Spinal cord (tissue), 10 donors: ENCODE data around the gene YIF1A. TPM values are rescaled to one million over a fixed set of nuclear protein-coding genes. Genes with fewer than 3 reads are reported as not detected.
A peak's percentile ranks its signal among the peaks of the same experiment; 100 is the strongest.

Experiments
- DNase-seq, 6 donors: peaks; one replicate each; pipeline versions ENCODE4 v3.0.0 to v3.0.0-alpha.2; 2013 to 2015; ENCODE audit warnings: low spot score in 6 of 6, low read depth in 4 of 6
- H3K27ac ChIP-seq: one replicate; pipeline ENCODE4 v1.5.1; 2013; ENCODE audit warnings: low read depth, low read length, control low read depth
- H3K27me3 ChIP-seq: one replicate; pipeline ENCODE4 v1.6.1; 2013; ENCODE audit warnings: low read length; ENCODE audit not compliant: control insufficient read depth, insufficient read depth
- H3K36me3 ChIP-seq: one replicate; pipeline ENCODE4 v1.6.1; 2013; ENCODE audit warnings: low read length; ENCODE audit not compliant: control insufficient read depth, insufficient read depth
- H3K4me1 ChIP-seq: one replicate; pipeline ENCODE4 v1.6.1; 2013; ENCODE audit warnings: low read length; ENCODE audit not compliant: control insufficient read depth, insufficient read depth
- H3K4me3 ChIP-seq: one replicate; pipeline ENCODE4 v1.5.1; 2013; ENCODE audit warnings: low read depth, low read length, control low read depth
- H3K9me3 ChIP-seq: one replicate; pipeline ENCODE4 v1.6.1; 2013; ENCODE audit warnings: low read length; ENCODE audit not compliant: control insufficient read depth, insufficient read depth
- WGBS: methylation state at CpG from one replicate; pipeline ENCODE4 v1.1.5; 2013; ENCODE audit warnings: missing lambda C conversion rate; ENCODE audit not compliant: insufficient coverage; 5-methylcytosine and 5-hydroxymethylcytosine counted together
- long read RNA-seq, 4 donors: transcript quantifications; one replicate each; lab custom pipeline, GENCODE V29; 2026
- polyA plus RNA-seq, 2 donors: library from polyadenylated mRNA; unstranded; fragments of 120-200 nt; gene quantifications; one replicate each; pipeline ENCODE4 v1.2.1, GENCODE V29; 2013; ENCODE audit not compliant: insufficient read length in 2 of 2
- total RNA-seq, 2 donors: library from RNA; depleted of rRNA in 1 of 2; stranded (reverse); fragments of 120-200 nt in 1 of 2; fragments of >200 nt in 1 of 2; gene quantifications; one replicate each; pipeline versions ENCODE4 v1.2.3 to v1.2.4, GENCODE V29; 2013 to 2014
- donor health status: healthy.

Gene YIF1A
- 10 to 100 TPM; 43.7 to 82.1 TPM for total RNA-seq
- 10 to 100 TPM; 77.1 to 87.7 TPM for polyA plus RNA-seq
- long read RNA-seq, donor 1, transcript YIF1A-209 (3 exons, 540 nt) = minor isoform, 5 of 52 reads
- long read RNA-seq, donor 1, transcript YIF1A-203 (8 exons, 1,124 nt) = major isoform, 37 of 52 reads
- long read RNA-seq, donor 1, partial matches to known transcripts = 6 of 52 reads
- long read RNA-seq, donor 1, other reads (novel, unspliced or antisense) = 0 of 52 reads
- long read RNA-seq, donor 2, transcript YIF1A-203 (8 exons, 1,124 nt) = major isoform, 12 of 19 reads
- long read RNA-seq, donor 2, partial matches to known transcripts = 0 of 19 reads
- long read RNA-seq, donor 2, other reads (novel, unspliced or antisense) = 0 of 19 reads
- long read RNA-seq, donor 3, transcript YIF1A-203 (8 exons, 1,124 nt) = major isoform, 22 of 155 reads
- long read RNA-seq, donor 3, partial matches to known transcripts = 39 of 155 reads
- long read RNA-seq, donor 3, other reads (novel, unspliced or antisense) = 91 of 155 reads
- long read RNA-seq, donor 4, transcript YIF1A-209 (3 exons, 540 nt) = minor isoform, 9 of 40 reads
- long read RNA-seq, donor 4, transcript YIF1A-203 (8 exons, 1,124 nt) = major isoform, 23 of 40 reads
- long read RNA-seq, donor 4, partial matches to known transcripts = 5 of 40 reads
- long read RNA-seq, donor 4, other reads (novel, unspliced or antisense) = 0 of 40 reads

DNA sequence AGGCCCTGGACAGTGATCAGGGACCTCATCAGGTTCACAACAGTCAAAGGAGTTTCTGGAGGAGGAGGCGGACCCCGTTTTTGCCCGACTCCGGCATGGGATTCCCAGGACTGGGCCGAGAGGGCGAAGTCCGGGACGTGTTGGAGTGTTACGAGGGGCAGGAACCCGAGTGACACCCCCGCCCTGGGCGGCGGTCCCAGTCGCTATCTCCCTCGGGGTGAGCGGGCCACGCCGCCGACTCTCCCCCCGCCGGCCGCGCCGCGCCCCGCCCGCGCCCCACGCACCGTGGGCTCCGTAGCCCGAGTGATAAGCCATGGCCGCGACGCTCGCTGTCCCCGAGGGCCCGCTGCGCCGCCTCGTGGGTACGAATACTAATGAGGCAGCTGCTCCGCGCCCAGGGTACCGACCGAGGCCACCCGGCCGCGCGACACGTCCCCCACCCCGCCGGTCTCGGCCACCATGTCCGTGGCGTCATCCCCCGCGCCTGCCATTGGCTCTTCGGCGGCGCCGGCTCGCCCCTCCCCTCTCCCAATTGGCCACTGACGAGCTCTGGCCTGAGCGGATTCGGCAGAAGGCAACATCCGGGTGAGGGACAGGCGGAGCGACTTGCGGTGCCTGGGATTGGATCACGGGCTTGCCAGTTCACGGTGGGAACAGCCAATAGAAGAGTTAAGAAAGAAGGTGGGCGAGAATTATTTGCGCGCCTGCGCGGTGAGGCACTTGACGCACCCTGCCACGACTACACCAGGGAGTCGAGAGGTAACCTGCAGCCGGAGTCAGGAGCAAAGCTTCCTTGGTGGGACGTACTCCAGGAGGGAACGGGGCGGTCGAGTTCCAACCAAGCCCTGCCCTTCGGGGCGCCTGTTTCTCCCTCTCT lies at the start of gene YIF1A:
Gene YIF1A, minus strand, starts transcription at position 473 of the 877 bp plus-strand sequence. Its CDS starts 158 bp downstream, at position 315.
- H3K9me3 ChIP-seq = no peaks in the 10 kb centered on the region
- peak within 1 kb of the TSS; percentile 97 for H3K4me3 ChIP-seq
- peaks cover 56% of the 10 kb centered on the region for H3K4me1 ChIP-seq
- peaks cover 13% of the 10 kb centered on the region for H3K27me3 ChIP-seq
- H3K36me3 ChIP-seq = peaks cover 34% of the 10 kb centered on the region
- peak within 1 kb of the TSS; percentile 99 for H3K27ac ChIP-seq
- peak; percentile 93 to 100 (median 98) for DNase-seq
- WGBS = under 1% methylated on average over 86 of the region's 87 CpGs

DNA sequence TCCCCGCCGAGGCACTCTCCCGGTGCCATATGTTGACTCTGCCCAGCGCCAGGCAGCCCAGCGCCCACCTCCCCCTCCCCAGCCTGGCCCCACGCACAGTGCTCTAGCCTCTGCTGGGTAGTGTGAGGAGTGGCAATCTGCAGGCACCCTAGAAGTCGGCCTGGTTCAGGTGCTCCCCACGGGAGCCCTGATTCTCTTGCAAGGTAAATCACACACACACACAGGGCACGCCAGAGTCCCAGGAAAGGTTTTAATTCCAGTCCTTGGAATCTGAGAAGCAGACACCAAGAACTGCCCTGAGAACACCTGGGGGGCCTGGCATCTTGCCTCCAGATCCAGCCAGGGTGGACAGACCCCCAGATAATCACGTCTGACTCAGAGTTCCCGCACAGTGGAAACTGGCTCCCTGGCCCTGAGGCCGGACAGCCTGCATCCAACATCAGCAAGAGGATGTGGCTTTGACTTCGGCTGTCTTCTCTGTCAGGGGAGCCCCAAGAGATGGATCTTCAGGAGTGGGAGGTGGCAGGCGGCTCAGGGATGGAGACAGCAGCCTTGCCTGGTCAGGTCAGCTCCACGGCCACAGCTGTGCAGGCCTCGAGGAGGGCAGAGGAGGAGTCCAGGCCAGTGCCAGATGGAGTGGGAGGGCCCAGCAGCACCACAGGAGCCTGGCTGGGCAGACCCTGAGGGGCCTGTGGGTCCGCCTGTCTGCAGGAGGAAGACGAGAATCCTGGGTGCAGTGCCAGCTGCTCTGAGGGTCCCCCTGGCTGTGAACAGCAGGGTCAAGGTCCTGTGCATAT lies 48.4 kb upstream of the YIF1A start:
- H3K27ac ChIP-seq = no peak overlapping the region
- no peak for DNase-seq
- no peak overlapping the region for H3K4me3 ChIP-seq
- H3K4me1 ChIP-seq = peaks cover 33% of the 10 kb centered on the region
- H3K9me3 ChIP-seq = no peaks in the 10 kb centered on the region
- WGBS = 57% methylated on average over 11 of the region's 18 CpGs
- no peaks in the 10 kb centered on the region for H3K27me3 ChIP-seq
- peaks cover 86% of the 10 kb centered on the region for H3K36me3 ChIP-seq

DNA sequence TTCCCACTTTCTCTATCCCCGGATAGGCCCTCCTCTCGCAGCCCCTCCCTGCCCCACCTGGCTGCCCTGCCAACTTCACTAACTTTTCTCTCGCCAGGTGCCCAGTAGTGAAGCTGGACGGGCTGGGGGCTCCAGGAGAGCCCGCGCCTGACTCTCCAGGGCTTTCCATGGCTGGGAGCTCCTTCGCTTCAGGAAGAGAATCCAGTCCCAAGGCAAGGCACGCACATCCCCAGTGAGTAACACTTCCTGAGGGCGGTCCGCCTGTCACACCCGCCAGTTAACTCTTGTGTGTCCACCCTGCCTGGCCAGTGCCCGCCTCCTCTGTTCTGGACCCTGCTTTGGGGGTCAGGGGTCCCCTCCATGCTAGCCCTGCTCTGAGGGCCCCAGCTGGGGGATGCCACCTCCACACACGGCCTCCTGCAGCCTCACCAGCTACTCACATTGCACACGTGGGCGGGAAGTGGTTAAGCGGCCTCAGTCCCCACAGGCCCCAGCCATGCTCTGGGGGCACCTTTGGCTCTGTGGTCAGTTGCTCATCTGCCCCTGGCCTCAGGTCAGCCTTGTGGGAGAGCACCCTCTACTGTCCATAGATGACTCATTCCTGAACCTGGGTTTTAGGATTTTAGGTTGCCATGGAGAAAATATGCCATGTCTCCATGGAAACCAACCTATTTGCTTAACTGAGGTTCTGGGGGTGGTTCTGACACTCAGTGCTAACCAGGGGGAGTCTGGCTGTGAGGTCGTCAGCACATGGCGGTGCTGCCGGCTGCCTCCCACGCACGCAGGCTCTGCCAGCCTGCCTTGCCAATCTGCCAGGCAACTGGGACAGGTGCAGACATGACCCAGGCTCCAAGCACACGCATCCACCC lies 47.5 kb upstream of the YIF1A start, which contains the start of gene RIN1:
Gene RIN1, minus strand, starts transcription at position 201 of the 869 bp plus-strand sequence. Its CDS starts 32 bp downstream, at position 169.
- peak within 1 kb of the TSS; percentile 54 for H3K27ac ChIP-seq
- peak in 2 of 6 donors; percentile 73 to 83 for DNase-seq
- peaks cover 33% of the 10 kb centered on the region for H3K4me1 ChIP-seq
- WGBS = 10% methylated on average over 22 of the region's 22 CpGs
- peak within 1 kb of the TSS; percentile 48 for H3K4me3 ChIP-seq
- H3K36me3 ChIP-seq = peaks cover 84% of the 10 kb centered on the region
- H3K27me3 ChIP-seq = no peaks in the 10 kb centered on the region
- no peaks in the 10 kb centered on the region for H3K9me3 ChIP-seq

GRCh38 chr11:66335531-66336233 lies 46.7 kb upstream of the YIF1A start:
- Histone ChIP-seq H3K4me1 (peaks cover 33% of the 10 kb centered on the region), H3K36me3 (peaks cover 76% of the 10 kb centered on the region)
- DNase-seq = no peak

DNA sequence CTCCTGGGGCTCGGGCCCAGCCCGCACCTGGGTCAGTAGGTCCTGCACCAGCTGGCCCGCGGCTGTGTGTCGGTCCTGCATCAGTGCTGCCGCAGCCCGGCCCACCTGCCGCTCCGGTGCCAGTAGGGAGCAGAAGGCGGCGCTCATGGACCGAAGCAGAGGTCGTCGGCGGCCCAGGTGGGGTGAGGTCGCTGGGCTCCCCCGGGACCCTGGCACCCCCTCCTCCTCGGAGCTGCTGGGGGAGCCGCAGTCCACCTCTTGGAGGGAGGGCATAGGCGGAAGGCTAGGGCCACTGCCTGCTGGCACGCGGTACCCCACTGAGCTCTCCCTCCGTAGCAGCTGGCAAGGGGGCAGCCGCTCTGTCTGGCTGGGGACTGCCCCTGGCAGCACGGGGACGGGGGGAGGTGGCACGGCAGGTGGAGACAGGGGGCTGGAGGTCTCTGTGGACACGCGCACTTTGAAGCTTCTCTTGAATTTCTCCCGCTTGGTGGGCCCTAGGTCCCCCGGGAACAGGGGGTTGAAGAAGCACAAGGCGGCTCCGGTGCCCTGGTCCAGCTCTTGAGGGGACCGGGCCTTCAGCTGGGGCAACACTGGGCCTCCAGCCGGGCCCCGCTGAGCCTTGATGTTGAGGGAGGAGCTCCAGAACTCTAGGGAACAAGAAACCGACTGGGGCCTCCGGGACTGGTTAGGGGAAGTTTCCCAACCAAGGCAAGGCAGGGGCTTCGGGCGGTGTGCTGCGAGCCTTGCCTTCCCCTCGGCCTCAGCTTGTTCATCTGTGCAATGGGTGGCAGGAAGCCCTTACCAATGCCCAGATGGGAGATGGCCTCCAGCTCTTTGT lies 45.9 kb upstream of the YIF1A start:
- DNase-seq = no peak
- peaks cover 67% of the 10 kb centered on the region for H3K36me3 ChIP-seq
- H3K4me1 ChIP-seq = peaks cover 33% of the 10 kb centered on the region
- H3K9me3 ChIP-seq = no peaks in the 10 kb centered on the region
- no peaks in the 10 kb centered on the region for H3K27me3 ChIP-seq
- H3K4me3 ChIP-seq = no peak overlapping the region
- no peak overlapping the region for H3K27ac ChIP-seq
- WGBS = 64% methylated on average over 41 of the region's 42 CpGs

More at GRCh38 chr11:66335531-66336233, 46.7 kb upstream of the YIF1A start:
- H3K27me3 ChIP-seq = no peaks in the 10 kb centered on the region
- H3K27ac ChIP-seq = peak overlapping the region; percentile 54
- peak overlapping the region; percentile 48 for H3K4me3 ChIP-seq
- H3K9me3 ChIP-seq = no peaks in the 10 kb centered on the region
- WGBS = 17% methylated on average over 35 of the region's 35 CpGs

DNA sequence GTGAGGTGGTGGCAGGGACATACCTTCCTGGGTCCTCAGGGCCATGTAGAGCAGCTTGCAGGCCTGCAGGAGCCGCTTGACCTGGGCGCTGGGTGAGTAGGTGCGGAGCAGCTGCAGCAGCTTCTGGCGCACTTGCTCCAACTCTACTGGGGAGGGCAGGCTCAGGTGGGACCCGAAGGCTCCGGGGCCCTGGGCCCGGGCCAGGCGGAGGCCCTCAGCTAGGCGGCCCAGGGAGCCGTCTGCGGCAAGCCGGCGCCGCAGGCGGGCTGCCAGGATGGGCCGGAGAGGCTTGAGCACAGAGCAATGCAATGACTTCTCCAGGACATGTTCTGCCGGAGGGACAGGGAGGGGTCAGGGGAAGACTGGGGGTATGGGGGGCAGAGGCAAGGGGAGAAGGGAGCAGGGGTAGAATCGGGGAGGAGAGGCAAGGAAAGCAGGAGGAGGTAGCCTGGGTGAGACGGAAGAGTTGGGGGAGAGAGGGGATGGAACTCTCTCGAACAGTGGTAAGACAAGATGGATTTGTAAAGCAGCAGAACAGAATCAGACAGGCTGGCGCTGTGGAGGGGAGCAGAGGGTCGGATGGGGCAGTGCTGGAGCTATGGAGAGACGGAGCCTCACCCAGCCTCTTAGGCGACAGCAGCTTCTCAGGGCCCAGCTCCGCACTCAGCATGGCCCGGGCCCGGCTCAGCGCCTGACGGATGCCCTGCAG lies 45.1 kb upstream of the YIF1A start:
- no peak for DNase-seq
- peaks cover 33% of the 10 kb centered on the region for H3K4me1 ChIP-seq
- H3K9me3 ChIP-seq = no peaks in the 10 kb centered on the region
- H3K27ac ChIP-seq = no peak overlapping the region
- H3K27me3 ChIP-seq = no peaks in the 10 kb centered on the region
- WGBS = 76% methylated on average over 29 of the region's 29 CpGs
- H3K36me3 ChIP-seq = peaks cover 60% of the 10 kb centered on the region
- H3K4me3 ChIP-seq = no peak overlapping the region

DNA sequence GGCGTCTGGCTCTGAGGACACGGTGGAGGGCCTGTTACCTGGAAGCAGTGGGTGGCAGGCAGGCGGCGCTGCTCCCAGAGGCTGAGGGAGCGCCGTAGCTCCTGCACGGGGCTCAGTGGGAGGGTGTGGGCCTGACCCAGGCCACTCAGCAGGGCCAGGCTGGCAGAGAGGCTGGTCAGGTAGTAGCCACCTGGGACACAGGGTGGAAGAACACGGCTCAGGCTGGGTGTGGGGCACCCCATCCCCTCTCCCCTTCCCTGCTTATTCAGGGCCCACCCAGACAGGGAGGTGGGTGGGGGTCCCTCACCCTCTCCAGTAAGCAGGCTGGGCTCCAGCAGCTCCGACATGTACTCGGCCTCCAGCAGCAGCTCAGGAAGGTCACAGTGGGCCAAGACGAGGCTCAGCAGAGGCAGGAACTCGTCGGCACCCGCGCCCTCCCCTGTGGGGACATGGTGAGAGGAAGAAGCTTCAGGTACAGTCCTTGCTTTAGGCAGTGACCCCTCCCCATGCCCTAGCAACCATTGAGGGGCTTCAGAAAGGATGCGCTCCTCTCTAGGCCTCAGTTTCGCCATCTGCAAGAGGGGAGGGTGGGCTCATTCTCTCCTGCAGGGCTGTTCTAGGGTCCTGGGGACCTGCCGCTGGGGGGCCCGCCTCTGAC lies 44.4 kb upstream of the YIF1A start:
- H3K9me3 ChIP-seq = no peaks in the 10 kb centered on the region
- H3K4me3 ChIP-seq = no peak overlapping the region
- no peak overlapping the region for H3K27ac ChIP-seq
- H3K36me3 ChIP-seq = peaks cover 53% of the 10 kb centered on the region
- peaks cover 38% of the 10 kb centered on the region for H3K4me1 ChIP-seq
- 89% methylated on average over 14 of the region's 19 CpGs for WGBS
- no peaks in the 10 kb centered on the region for H3K27me3 ChIP-seq
- no peak for DNase-seq
